HG03159 (cell line): ENCODE data around the gene LRTM2.

Source experiments
- ATAC-seq: cut with Tn5 transposase; IDR thresholded peaks from one replicate; pipeline ENCODE4 v1.9.1; 2021; ENCODE audit warnings: mild to moderate bottlenecking, moderate library complexity; ENCODE audit not compliant: unreplicated experiment

The LRTM2 gene

DNA sequence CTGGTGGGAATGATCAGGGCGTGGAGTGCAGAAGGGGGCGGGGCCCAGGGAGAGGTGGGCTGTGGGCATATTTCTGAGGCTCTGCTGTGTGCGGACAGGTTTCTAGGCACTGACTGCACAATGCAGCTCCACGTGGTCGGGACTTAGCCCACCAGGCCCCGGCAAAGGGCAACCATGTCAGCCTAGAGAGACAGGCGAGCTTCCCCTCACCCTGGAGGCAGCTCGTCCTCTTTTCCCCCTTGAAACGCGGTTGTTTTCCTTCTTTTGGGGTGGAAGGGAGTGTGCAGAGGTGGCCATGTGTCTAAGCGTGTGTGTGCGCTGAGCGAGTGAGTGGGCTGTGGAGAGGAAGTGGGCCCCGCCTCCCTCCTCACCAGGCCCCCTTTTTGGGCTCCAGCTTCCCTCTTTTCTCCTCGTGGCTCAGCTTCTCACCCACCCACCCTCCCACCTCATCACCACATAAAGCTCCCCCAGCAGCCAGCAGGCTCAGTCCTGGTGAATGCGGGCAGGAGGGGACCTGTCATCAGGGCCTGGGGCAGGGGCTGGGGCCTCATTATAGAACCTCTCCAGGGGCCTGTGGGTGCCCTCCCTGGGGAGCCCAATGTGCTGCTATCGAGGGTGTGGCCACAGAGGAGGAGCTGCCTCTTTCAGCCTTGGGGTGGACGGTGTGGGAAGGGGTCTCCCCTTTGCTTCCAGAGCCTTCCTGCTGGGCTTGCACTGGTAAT is 22.0 kb downstream of the LRTM2 start:
- no peak for ATAC-seq

DNA sequence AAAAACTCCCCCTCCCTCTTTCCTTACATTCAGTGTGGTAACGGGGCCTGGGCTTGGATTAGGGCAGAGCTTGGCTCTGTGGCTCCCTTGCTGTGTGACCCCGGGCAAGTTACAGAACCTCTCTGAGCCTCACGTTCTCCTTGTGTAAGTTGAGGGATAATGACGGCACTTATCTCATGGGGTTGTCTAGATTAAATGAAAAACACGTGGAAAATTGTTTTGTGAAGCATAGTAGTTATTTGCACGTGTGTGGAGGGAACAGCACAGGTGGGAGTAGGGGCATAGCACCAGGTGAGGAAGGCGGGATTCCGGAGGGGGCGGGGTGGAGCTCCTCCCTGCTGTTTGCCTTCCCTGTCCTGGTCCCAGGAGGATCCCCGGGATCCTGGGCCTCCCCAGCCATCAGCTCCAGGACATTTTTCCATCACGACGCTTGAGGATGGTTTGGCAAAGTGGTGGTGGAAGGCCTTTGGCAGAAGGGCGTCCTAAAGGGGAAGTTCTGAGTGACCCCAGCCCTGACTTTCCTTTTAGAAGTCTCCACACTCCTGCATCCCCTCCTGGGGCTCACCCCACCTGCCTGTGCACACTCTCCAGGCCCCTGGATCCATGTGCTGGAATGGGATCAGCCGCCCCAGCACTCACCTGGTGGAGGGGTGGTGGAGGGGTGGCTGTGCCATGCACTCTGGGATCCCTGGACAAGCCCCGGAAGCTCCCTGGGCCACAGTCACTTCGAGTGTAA is 22.7 kb downstream of the LRTM2 start:
- ATAC-seq: no peak

DNA sequence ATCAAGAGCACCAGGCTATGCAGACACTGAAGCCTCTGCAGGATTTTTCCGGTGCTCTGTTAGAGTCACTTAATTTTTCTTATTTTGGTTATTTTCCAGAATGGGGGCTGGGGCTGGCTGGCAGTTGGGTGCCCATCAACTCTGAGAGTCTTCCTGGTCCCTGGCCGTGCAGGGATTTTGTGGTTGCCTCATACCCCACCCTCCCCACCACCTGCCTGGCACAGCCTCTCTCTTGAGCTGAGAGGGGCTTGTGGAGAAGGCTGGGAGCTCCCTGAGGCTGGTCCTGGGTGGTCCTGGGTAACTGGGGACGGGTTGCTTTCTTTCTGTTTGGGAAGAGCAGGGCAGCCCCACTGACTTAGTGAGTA is 23.3 kb downstream of the LRTM2 start:
- ATAC-seq: no peak

DNA sequence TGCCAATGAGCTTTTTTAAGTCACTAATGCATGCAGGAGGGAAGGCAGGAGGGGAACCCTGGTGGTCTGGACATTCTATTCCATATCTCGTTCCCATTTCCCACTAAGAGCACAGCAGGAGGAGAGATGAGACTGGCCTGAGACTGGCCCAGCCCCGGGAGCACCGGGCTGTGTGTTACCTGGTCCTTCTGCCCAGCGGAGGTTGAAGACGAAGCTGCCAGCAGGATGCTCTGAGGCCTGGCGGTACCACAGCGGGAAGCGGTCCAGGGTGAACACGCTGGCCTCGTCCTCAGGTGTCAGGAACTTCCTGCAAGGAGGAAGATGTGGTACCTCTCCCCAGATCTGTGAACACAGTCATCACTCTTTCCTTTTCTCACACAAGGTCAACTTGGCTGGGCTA is 23.9 kb downstream of the LRTM2 start:
- ATAC-seq: no peak

DNA sequence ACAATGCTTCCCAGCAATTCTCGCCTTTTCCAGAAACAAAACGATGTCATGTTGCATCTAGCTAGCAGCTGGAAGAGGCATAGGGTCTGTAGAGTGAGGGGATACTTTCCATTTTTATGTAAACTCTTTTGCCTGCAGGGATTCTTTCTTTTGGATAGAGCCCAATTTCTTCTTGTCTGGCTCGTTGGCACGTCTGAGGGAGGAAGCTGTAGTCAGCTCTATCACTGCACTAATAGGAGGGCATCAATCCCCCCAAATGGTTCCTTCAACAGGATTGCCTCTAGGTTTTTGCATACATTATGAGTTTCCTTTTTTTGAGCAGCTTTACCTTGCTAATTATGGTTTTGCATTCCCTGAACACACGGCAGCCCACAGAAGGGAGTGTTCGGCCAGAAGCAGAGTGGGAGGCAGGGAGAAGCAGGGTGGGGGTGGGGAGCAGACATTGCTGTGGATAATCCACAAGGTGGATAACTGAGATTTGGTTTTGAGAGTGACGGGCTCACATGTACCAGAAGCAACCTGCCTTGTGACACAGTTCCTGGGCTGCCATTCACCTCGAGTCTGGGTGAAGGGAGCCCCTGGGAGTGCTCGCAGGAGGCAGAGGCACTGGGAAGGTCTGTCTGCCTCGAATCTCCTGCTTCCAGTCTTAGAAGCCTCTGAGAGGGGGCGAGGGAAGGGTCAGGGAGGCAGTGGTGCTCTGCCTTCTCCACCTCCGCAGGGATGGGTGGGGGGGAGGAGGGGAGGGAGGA is 24.5 kb downstream of the LRTM2 start:
- no peak for ATAC-seq

DNA sequence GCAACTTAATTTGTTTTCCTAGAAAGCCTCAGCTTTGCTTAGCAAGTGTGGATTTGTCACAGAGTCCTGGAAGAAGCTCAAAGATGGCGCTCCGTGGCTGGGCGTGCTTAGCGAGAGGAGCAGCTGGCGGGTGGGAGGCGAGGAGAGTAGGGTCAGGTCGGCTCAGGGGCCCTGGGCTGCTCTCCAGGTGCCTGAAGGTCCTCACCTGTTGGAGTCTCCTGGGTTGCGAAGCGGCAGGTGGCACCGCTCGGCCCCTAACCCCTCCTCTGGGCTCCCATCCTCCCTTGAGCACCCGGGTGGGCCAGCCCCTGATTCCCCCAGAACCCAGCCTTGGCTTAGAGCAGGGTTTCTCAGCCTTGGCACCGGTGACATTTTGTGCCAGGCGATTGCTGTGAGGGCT is 25.1 kb downstream of the LRTM2 start:
- ATAC-seq: no peak

DNA sequence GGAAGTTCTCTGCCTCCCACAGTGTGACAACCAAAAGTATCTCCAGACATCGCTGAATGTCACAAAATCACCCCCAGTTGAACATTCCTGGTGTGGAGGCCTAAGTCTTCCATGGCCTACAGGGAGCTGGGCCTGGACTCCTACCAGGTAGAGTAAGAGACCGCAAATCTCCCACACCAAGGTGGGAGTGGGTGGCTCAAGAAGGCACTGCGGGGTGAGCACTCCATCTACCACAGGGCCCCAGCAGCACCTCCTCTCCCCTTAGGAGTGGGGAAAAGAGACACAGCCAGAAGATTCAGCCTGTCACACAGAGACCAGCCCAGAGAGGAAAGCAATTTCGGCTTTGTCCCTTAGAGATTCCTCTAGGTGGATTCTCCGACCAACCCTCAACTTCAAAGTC is 25.5 kb downstream of the LRTM2 start:
- ATAC-seq: no peak

DNA sequence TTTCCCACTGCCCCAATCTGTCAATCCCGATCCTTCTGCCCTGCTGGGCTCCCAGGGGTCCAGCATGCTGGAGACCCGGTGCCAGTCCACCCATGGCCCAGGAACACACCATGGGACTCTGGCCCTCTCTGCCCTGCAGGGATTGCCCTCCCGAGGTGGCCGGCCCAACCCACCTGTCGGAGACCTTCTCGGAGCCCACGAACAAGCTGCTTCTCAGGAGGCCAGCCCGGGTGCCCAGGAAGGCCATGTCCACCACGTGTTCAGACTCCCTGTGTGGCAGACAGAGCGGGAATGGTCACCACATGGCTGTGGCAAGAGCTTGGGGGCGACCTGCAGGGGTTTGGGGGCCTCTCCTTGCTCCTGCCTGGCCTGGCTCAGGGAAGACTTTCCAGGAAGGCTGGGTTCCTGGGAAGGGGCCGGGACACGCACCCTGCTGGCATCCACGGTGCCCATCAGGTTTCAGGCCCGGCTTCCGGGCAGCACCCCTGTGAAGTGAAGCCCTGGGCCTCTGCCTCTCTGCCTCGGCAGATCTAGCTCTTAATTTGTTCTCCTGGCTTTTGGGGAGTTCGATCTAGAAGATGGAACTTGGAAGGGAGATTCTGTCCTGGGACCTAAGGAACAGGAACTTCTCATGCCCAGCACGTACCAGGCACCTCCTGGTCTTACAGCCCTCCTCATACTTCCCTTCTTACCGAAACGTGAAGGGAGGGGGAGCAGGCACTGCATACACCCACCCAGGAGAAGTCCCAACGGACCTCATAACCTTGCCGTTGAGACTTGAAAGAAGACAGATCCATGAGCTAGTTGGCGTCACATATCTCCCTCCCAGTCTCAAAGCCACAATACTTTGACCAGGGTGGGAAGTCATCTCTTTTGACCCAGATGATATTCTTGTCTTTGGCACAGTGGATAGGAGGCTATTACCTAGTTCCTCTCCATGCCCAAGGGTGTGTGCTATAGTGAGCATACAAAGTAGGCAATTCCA is 26.3 kb downstream of the LRTM2 start:
- no peak for ATAC-seq

DNA sequence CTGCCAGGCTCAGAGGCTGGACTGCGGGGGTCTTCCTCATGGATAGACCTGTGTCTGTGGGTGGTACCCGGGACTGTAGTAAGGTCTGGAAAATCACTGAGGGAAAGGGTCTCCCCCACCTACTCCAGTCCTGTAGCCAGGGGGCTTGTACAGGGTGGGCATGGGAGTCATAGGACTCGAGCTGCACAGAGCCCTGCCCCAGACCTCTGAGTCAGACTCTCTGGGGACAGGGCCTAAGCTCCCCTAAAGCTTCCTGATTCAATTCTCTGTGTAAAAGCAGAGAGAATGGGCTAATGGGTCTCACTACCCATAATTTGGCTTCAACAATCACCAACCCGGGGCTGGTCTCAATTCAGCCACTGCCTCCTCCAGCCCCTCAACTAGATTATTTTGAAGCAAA is 27.0 kb downstream of the LRTM2 start:
- no peak for ATAC-seq

DNA sequence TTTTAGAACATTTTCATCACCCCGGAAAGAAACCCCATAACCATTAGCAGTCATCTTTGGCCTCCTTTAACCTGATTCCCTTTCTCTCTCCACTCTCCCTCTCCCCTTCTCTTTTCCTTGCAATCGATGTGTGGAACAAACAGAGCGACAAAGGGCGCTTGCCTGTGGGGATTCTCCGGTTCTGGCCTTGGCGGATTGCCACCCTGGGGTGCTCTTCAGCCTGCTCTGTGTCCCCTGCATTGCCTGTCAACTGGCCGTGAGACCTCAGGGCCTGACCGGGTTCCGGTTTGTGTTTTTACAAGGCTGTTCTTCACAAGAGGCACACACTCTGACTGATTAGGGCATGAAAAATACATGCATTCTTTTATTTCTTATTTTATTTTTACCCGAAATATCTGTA is 27.8 kb downstream of the LRTM2 start:
- ATAC-seq: no peak

DNA sequence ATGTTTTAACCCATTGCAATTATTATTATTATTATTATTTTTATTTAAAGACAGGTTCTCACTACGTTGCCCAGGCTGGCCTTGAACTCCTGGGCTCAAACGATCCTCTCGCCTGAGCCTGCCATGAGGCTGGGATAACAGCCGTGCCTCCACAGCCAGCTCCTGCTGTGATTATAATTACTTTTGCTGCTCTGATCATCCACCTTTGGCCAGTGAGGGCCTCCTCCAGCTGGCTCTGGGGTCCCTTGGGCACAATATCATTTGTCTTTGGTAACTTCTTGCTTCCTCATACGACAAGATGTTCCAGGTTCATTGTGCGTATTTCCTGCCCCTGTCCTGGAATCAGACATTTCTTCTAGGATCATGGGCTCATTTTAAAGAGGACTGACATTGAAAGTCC is 28.4 kb downstream of the LRTM2 start:
- no peak for ATAC-seq

DNA sequence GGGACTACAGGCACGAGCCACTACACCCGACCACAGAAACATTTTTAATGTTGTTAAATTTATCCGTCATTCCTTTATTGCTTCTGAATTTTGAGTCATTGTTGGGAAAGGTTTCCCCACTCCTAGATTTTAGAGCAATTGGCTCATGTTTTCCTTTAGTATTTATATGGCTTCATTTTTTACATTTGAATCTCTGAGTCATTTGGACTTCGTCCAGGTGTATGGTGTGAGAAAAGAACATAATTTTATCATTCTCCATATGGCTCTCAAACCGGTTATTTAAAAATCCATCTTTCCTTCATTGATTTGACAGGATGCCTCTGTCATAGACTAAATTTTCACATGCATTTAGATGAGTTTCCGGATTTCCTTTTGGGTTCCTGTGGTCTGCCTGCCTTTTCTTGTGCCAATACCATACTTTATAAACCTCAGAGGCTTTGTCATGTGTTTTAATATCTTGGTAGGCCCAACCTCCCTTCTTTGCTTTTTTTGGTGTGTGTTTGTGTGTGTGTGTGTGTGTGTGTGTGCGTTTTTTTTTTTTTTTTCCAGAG is 30.9 kb downstream of the LRTM2 start:
- ATAC-seq: no peak

DNA sequence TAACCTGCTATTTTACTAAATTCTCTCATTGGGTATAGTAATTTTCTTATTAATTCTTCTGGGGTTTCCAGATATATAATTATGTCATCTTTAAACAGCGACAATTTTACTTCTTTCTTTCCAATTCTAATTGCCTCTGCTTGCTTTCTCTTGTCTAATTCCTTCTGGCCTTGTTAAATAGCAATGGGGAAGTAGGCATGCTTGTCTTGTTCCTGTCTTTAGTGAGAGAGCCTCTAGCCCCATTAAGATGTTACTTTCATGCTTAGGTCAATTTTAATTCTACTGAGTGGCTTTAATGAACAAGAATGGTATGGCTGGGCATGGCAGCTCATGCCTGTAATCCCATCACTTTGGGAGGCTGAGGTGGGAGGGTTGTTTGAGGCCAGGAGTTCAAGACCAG is 31.7 kb downstream of the LRTM2 start:
- no peak for ATAC-seq

DNA sequence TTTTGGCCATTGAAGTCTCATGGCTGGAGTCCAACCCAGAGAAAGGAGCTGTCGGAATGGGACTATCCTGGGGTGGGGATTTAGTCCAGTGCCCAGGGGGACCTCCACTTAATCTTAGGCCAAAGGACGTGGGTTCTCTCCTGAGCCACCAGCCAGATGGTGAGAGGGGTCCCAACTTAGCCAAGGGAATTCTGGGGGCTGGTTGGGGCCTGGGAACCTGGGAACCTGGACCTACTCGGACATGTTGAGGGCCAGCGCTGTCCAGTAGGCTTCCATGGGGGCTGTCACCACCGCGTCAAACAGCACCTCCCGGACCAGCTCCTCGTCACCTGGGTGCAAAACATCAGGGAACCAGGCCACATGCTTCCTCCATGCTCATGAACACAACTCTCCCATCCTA is 33.4 kb downstream of the LRTM2 start:
- no peak for ATAC-seq

DNA sequence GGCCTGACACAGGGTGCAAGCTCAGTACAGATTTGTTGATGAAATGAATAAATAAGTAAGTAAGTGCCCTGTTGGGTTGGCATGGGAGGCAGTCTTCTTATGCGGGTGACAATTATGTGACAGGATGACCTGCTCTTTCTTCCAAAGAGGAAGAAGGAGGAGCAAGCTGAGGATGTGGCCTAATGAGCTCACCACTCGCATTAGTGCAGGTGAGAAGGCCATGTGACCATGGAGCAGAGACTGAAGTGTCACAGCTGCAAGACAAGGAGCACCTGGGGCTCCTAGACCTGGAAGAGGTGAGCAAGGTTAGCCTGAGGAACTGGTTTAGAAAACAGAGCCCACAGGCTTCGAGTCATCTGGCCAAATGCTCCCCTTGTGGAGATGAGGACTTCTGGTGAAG is 34.9 kb downstream of the LRTM2 start:
- ATAC-seq: no peak

DNA sequence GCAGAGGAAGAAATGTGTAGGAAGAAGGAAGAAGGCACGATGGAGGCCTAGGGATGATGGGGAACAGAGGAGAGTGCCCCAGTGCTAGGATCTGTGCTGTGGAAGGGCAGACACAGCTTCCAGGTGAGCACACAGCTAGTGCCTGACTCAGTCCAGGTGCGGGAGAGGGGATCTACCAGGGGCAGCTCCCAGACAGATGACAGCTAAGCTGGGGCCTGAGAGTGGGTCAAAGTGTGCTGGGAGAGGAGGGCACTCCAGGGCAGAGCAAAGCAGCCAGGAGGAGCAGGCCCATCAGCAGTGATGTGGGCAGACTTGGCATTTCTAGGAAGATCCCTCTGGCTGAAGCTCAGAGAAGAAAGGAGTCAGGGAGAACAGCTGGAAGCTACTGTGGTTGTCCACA is 36.7 kb downstream of the LRTM2 start:
- ATAC-seq: no peak

DNA sequence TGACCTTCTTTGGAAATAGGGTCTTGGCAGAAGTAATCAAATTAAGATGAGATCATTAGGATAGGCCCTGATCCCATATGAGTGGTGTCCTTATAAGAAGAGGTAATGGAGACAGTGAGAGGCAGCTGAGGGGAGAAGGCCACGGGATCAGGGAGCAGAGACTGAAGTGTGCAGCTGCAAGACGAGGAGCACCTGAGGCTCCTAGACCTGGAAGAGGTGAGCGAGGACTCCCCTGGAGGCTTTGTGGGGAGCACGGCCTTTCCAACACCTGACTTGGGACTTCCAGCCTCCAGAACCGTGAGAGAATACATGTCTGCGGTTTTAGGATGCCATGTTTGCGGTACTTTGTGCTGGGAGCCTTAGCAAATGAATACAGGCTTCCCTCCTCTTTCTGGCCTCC is 37.5 kb downstream of the LRTM2 start:
- no peak for ATAC-seq

DNA sequence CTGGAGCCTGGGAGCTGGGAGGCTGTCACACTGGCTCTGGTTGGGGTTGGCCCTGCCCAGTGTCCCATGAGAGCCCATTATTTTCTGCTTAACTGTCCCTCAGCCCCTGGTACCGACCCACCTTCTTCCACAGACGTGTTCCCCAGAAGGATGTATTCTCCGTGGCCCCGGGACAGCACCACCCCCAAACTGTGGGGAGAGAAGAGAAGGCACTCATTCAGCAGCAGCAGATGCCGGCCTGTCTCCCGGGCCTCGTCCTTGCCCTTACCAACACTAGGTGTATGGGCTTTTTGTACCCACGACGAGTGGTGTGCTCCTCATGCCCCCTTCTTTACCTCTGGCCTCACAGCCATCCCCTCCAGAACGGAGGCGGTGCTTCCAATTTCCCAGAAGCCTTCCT is 38.1 kb downstream of the LRTM2 start:
- ATAC-seq: no peak

DNA sequence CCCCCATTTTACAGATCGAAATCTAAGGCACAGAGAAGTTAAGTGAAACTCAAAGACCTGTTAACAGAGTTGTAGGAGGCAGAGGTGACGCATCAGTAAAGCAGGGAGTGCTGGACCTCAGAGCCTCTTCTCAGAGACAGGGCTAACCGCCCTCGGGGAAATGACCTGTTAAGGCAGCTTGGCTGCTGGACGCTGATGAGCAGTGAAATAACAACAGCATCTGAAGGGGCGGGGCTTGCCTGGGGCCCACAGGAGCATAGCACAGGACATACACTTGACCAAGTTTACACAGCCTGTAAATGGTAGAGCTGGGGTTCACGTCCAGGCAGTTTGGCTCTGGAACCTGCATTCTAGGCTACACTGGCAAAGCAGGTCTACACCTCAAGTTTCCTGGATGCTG is 39.3 kb downstream of the LRTM2 start:
- ATAC-seq: no peak

DNA sequence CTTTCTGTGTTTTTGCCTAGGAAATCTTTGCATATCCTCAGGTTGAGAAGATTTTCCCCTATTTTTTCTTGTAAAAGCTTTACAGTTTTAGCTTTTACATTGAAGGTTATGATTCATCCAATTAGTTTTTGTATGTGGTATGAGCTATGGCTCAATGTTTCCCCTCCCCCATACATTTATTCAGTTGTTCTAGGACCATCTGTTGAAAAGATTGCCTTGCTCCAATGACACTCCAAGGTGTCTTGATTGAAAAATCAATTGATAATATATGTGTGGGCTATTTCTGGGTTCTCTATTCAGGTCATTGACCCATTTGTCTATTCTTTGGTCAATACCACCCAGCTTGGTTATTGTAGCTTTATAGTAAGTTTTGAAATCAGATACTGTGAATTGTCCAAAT is 42.6 kb downstream of the LRTM2 start:
- ATAC-seq: no peak

DNA sequence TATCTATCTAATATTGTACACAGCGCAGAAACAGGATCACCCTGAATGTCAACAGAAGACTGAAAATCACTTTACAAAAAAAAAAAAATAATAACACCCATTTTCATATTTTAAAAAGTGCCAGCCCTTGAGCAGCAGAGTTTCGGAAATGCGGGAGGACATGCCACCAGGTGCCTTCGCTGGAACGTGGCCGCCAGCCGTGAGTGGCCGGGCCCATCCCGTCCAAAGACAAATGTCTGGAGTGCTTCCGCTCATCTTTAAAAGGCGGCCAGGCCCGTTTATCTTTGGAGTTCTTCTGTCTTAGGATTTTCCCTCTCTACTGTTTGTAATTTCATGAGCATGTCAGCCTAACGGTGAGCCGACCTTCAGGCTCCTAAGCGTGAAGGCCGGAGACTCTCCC is 43.5 kb downstream of the LRTM2 start:
- ATAC-seq: no peak
